Liver (tissue), 2 donors: ENCODE data around the gene NTN5.

Source experiments
- TF ChIP-seq, protein P1 (sequence below): IDR thresholded peaks from 2 replicates; pipeline ENCODE4 v1.6.1; 2016; ENCODE audit warnings: antibody characterized with exemption, mild to moderate bottlenecking
- TF ChIP-seq, protein P2 (sequence below): fragments of 150-350 bp; IDR thresholded peaks from 2 replicates; pipeline ENCODE4 v1.5.1; 2017; ENCODE audit warnings: improper control_type of control experiment, low read depth, low read length; ENCODE audit not compliant: missing input control
- donor health status: healthy.

DNA sequence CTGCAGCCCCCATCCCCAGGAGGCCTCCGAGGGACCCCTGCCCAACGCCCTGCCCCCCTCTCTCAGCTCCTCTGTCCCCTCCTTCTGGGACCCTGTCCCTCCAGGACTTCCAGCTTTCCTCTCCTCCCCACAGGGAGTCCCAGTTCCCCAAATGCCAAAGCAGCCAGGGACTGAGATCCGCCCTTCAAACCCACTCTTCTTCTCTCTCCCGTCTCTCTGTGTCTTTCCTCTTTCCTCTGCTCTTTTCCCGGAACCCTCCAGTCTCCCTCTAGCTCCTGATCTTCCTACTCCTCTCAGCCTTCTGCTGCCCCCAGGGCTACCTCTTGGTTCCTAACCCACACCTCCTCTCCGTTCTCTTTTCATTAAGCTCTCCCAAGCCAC, 27.2 kb downstream of the NTN5 start:
- TF ChIP-seq, protein P1, sequence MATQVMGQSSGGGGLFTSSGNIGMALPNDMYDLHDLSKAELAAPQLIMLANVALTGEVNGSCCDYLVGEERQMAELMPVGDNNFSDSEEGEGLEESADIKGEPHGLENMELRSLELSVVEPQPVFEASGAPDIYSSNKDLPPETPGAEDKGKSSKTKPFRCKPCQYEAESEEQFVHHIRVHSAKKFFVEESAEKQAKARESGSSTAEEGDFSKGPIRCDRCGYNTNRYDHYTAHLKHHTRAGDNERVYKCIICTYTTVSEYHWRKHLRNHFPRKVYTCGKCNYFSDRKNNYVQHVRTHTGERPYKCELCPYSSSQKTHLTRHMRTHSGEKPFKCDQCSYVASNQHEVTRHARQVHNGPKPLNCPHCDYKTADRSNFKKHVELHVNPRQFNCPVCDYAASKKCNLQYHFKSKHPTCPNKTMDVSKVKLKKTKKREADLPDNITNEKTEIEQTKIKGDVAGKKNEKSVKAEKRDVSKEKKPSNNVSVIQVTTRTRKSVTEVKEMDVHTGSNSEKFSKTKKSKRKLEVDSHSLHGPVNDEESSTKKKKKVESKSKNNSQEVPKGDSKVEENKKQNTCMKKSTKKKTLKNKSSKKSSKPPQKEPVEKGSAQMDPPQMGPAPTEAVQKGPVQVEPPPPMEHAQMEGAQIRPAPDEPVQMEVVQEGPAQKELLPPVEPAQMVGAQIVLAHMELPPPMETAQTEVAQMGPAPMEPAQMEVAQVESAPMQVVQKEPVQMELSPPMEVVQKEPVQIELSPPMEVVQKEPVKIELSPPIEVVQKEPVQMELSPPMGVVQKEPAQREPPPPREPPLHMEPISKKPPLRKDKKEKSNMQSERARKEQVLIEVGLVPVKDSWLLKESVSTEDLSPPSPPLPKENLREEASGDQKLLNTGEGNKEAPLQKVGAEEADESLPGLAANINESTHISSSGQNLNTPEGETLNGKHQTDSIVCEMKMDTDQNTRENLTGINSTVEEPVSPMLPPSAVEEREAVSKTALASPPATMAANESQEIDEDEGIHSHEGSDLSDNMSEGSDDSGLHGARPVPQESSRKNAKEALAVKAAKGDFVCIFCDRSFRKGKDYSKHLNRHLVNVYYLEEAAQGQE, result no peak
- TF ChIP-seq, protein P2, sequence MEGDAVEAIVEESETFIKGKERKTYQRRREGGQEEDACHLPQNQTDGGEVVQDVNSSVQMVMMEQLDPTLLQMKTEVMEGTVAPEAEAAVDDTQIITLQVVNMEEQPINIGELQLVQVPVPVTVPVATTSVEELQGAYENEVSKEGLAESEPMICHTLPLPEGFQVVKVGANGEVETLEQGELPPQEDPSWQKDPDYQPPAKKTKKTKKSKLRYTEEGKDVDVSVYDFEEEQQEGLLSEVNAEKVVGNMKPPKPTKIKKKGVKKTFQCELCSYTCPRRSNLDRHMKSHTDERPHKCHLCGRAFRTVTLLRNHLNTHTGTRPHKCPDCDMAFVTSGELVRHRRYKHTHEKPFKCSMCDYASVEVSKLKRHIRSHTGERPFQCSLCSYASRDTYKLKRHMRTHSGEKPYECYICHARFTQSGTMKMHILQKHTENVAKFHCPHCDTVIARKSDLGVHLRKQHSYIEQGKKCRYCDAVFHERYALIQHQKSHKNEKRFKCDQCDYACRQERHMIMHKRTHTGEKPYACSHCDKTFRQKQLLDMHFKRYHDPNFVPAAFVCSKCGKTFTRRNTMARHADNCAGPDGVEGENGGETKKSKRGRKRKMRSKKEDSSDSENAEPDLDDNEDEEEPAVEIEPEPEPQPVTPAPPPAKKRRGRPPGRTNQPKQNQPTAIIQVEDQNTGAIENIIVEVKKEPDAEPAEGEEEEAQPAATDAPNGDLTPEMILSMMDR, result no peak
